Measurements from ENCODE around the gene AGPS.
A peak's percentile ranks its signal among the peaks of the same experiment; 100 is the strongest.
"Not testable (repeated sequence)": the region's sequence is repeated elsewhere in the genome, so short reads cannot be mapped to it uniquely, and the experiment has no call there.

The AGPS gene

DNA sequence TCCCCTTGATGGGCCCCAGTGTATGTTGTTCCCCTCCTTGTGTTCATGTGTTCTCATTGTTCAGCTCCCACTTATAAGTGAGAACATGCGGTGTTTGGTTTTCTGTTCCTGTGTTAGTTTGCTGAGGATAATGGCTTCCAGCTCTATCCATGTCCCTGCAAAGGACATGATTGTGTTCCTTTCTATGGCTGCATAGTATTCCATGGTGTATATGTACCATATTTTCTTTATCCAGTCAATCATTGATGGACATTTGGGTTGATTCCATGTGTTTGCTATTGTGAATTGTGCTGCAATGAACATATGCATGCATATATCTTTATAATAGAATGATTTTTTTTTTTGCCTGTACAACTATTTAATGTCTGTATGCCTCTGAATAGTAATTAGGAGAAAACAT is 31.5 kb downstream of the AGPS start:
- DNase-seq, result not testable (repeated sequence)

- not testable (repeated sequence) for DNase-seq
Observed at GRCh38 chr2:177424620-177425019, 32.0 kb downstream of the AGPS start.

- no peak for DNase-seq
Observed at GRCh38 chr2:177427316-177427715, 34.7 kb downstream of the AGPS start.

- not testable (repeated sequence) for DNase-seq
Observed at GRCh38 chr2:177427936-177428335, 35.4 kb downstream of the AGPS start.

GRCh38 chr2:177429688-177430325 is 37.2 kb downstream of the AGPS start:
- DNase-seq, result peak; percentile 90

- no peak for DNase-seq
Observed at GRCh38 chr2:177430411-177430810, 37.8 kb downstream of the AGPS start.

- not testable (repeated sequence) for DNase-seq
Observed at GRCh38 chr2:177431111-177431725, 38.6 kb downstream of the AGPS start.

DNA sequence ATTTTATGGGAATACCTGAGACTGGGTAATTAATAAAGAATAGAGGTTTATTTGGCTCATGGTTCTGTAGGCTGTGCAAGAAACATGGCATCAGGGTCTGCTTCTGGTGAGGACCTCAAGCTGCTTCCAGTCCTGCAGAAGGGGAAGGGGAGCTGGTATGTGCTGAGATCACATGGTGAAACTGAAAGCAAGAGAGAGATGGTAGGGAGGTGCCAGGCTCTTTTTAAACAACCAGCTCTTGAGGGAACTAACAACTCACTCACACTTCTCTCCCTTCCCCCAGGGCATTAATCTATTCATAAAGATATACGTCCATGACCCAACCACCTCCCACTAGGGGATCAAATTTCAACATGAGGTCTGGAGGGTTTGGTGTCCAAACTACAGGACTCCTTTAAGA is 40.1 kb downstream of the AGPS start:
- no peak for DNase-seq

GRCh38 chr2:177433402-177433801 is 40.8 kb downstream of the AGPS start:
- no peak for DNase-seq

GRCh38 chr2:177434475-177434874 is 41.9 kb downstream of the AGPS start:
- DNase-seq, result no peak

- no peak for DNase-seq
Observed at GRCh38 chr2:177445200-177445599, 52.6 kb downstream of the AGPS start.

- no peak for DNase-seq
Observed at GRCh38 chr2:177448031-177448430, 55.5 kb downstream of the AGPS start.

GRCh38 chr2:177449159-177449558 is 56.6 kb downstream of the AGPS start:
- no peak for DNase-seq

- DNase-seq, result no peak
Observed at GRCh38 chr2:177455187-177455586, 62.6 kb downstream of the AGPS start.

DNA sequence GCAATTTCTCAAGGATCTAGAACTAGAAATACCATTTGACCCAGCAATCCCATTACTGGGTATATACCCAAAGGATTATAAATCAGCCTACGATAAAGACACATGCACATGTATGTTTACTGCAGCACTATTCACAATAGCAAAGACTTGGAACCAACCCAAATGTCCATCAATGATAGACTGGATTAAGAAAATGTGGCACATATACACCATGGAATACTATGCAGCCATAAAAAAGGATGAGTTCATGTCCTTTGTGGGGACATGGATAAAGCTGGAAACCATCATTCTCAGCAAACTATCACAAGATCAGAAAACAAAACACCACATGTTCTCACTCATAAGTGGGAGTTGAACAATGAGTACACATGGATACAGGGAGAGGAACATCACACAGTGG is 67.2 kb downstream of the AGPS start:
- not testable (repeated sequence) for DNase-seq

GRCh38 chr2:177460973-177461585 is 68.5 kb downstream of the AGPS start:
- DNase-seq, result no peak

GRCh38 chr2:177464549-177464948 is 72.0 kb downstream of the AGPS start:
- no peak for DNase-seq

- DNase-seq, result no peak
Observed at GRCh38 chr2:177465400-177466138, 73.0 kb downstream of the AGPS start.

- DNase-seq, result peak; percentile 9
Observed at GRCh38 chr2:177466337-177467195, 74.0 kb downstream of the AGPS start.

DNA sequence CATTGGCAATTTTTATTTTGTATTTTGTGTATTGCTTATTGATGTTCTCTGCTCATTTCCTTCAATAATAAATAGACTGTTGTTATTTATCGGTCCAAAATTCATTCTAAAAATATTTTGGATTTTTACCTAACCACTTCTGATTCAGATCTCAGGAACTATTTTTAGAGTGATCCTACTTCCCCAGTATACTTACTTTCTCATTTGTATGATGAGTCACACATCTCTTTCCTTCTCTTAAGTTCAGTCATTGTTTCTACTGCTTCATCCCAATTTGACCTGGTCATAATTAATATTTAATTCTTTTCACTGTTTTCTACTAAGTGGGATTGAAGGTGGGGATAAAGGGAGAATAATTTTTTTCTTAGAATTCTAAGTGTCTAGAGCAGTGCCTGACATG is 75.1 kb downstream of the AGPS start:
- peak; percentile 47 for DNase-seq

GRCh38 chr2:177471990-177472389 is 79.4 kb downstream of the AGPS start:
- no peak for DNase-seq

DNA sequence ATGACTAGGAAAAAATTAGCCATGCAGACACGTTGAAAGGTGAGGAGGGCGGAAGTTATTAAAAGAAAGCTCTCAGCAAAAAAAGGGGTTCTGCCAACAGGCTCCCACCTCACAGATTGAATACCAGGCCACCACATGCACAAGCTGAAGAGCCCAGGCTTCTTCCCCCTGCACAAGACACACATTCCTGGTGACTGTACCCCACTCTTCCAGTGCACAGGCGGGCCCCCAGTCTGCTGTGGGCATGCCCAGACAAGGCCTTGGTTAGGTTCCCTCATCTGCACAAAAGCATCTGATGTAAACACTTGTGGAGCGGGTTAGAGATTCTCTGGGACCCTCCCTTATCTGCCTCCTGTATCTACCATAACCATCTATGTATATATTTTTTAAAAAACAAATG is 81.7 kb downstream of the AGPS start:
- peak; percentile 5 for DNase-seq

DNA sequence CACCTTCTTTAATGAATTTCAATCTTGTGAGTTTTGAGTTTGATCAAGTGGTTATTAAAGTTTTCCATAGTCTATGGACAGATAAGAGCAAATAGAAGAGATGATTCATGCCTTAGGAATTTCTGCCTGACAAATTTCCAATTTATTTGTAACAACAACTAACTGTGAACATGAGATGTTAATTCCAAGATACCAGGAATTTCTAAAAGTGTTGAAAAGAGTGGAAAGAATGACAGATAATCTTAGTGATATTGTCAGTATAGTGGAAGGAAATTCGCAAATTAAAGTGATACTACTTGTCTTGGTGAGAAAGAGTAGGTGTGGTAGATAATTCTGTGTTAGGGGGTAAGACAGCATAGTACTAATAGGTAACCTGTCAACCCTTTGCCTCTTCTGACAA is 82.4 kb downstream of the AGPS start:
- peak; percentile 64 for DNase-seq
